GM12801 (cell line): ENCODE measurements around the gene AGR3.

Source experiments
- CTCF ChIP-seq: IDR thresholded peaks from one replicate; pipeline ENCODE4 v1.5.1; 2011; ENCODE audit warnings: control low read depth; ENCODE audit not compliant: insufficient read length; ENCODE audit errors: extremely low read depth

AGR3 gene

DNA sequence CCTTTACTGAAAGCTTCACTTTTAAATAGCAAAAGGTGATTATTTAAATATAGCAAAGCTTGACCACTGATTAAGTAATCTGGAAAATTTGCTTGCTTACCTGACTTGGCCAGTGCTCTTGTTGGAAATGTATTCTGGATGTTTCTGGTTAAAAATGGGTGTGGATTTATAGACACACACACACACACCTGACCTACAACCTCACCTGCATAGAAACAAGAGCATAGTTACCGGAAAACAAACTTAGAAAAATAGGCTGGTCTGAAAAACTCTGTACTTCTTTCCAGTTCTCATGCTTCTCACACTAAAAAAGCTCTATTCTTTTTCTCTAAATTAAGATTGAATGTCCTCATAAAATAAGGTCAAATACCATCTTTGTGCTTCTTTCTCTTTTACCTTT, at the start of gene AGR3:
AGR3 (minus strand) TSS at position 140 of the 400 bp plus-strand sequence. CDS start 3,365 bp downstream, outside the sequence.
- TF ChIP-seq CTCF: no peak

DNA sequence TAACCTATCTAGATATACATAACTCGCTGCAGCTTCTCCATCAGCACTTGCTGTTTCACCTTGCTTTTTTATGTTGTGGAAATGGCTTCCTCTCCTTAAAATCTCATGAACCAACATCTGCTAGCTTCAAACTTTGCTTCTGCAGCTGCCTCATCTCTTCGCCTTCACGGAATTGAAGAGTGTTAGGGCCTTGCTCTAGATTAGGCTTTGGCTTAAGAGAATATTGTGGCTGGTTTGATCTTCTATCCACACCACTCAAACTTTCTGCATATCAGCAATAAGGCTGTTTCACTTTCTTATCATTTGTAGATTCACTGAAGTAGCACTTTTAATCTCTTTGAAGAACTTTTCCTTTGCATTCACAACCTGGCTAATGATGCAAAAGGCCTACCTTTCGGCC, 49.2 kb upstream of the AGR3 start:
- no peak for TF ChIP-seq CTCF

- no peak for TF ChIP-seq CTCF
These were observed 47.5 kb upstream of the AGR3 start for GRCh38 chr7:16929146-16929762.

DNA sequence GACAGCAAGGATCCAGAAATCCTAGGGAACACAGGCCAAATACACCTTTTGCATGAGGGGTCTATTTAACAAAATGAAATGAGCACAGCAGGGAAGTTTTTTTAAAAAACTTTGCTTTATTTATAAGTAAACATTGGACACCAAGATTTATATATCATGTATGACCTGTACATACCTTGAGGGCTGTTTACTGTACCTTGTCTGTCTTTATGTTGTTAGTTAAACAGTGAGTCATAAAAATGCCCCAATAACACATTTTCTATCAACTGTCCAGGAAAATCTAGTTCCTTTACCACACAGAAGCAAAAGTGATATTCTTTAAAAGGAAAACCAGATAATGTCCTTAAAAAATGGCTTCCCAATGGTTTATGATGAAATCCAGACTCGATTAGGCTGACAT, 45.1 kb upstream of the AGR3 start:
- no peak for TF ChIP-seq CTCF

- no peak for TF ChIP-seq CTCF
These were observed 44.5 kb upstream of the AGR3 start for GRCh38 chr7:16926283-16926682.

DNA sequence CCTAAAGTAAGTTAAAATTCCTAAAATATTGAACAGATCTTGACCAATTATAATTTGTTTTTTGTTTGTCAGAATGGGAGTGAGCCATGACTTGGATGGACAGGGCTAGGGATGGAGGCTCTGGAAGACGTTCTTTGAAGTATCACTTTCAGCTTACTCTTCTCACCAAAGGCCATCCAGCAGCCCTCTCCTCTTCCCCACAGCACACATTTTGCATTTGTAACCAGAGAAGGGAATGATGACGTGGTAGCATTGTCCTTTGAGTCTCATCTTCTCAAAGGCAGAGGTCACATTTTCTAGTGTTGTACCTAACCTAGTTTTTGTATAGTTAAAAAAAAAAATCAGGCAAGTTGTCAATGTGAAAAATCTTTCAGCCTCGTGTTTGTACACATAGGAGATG, 43.8 kb upstream of the AGR3 start:
- TF ChIP-seq CTCF: no peak

DNA sequence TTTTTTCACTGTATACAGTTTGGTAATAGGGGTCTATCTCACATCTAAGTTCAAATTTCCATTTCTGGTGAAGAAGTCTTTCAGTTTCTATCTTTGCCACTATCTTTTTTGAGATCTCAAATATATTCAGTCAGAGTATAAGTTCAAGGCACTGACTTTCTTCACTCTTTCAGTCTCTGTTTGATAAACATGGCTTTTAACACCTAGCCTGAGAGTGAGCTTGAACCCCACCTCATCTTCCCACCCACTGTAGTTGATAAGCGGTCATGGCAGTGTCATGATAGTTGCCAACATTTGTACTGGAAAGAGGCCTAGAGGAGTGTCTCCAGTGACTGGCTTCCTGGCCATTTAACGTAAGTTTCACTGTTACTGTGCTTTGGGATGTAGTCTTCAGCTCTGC, 41.2 kb upstream of the AGR3 start:
- TF ChIP-seq CTCF: no peak

GRCh38 chr7:16921644-16922257, 40.0 kb upstream of the AGR3 start:
- no peak for TF ChIP-seq CTCF
